SK-N-DZ (cell line): ENCODE results near the gene TAB3.

Source experiments
- DNase-seq: peaks from one replicate; pipeline ENCODE4 v3.0.0-alpha.2; 2015; ENCODE audit warnings: low spot score

TAB3 gene

GRCh38 chrX:30887288-30887687, 1.8 kb downstream of the TAB3 start:
- DNase-seq = no peak

- no peak for DNase-seq
Observed at GRCh38 chrX:30885136-30885535, 3.9 kb downstream of the TAB3 start.

- DNase-seq = no peak
Observed at GRCh38 chrX:30883138-30883537, 5.9 kb downstream of the TAB3 start.

GRCh38 chrX:30881797-30882196, 7.3 kb downstream of the TAB3 start:
- no peak for DNase-seq

GRCh38 chrX:30881390-30881789, 7.7 kb downstream of the TAB3 start:
- no peak for DNase-seq

GRCh38 chrX:30880058-30880457, 9.0 kb downstream of the TAB3 start:
- DNase-seq = no peak

GRCh38 chrX:30876367-30876766, 12.7 kb downstream of the TAB3 start:
- DNase-seq = no peak

GRCh38 chrX:30875957-30876356, 13.1 kb downstream of the TAB3 start:
- DNase-seq = no peak

GRCh38 chrX:30874851-30875250, 14.2 kb downstream of the TAB3 start:
- DNase-seq = no peak

- no peak for DNase-seq
Observed at GRCh38 chrX:30870572-30870971, 18.5 kb downstream of the TAB3 start.

GRCh38 chrX:30865612-30866011, 23.4 kb downstream of the TAB3 start:
- no peak for DNase-seq

- DNase-seq = no peak
Observed at GRCh38 chrX:30865015-30865414, 24.0 kb downstream of the TAB3 start.

- no peak for DNase-seq
Observed at GRCh38 chrX:30864383-30864785, 24.7 kb downstream of the TAB3 start.

- no peak for DNase-seq
Observed at GRCh38 chrX:30863974-30864373, 25.1 kb downstream of the TAB3 start.

- DNase-seq = no peak
Observed at GRCh38 chrX:30858098-30858497, 31.0 kb downstream of the TAB3 start.

- DNase-seq = no peak
Observed at GRCh38 chrX:30851449-30851848, 37.6 kb downstream of the TAB3 start.

- DNase-seq = no peak
Observed at GRCh38 chrX:30835373-30835772, 53.7 kb downstream of the TAB3 start.

- DNase-seq = no peak
Observed at GRCh38 chrX:30833896-30834295, 55.2 kb downstream of the TAB3 start.

- DNase-seq = no peak
Observed at GRCh38 chrX:30831082-30831481, 58.0 kb downstream of the TAB3 start.

GRCh38 chrX:30830326-30830943, 58.6 kb downstream of the TAB3 start:
- DNase-seq = no peak

GRCh38 chrX:30824275-30824674, 64.8 kb downstream of the TAB3 start:
- no peak for DNase-seq

GRCh38 chrX:30822764-30823163, 66.3 kb downstream of the TAB3 start:
- DNase-seq = no peak

- DNase-seq = no peak
Observed at GRCh38 chrX:30822068-30822681, 66.9 kb downstream of the TAB3 start.

GRCh38 chrX:30821116-30821515, 67.9 kb downstream of the TAB3 start:
- DNase-seq = no peak
